HEK293T (cell line): ENCODE data around the gene DARS1.

Experiments
- ELF4 ChIP-seq: fragments of 450-650 bp; IDR thresholded peaks from 2 replicates; pipeline ENCODE4 v1.6.1; 2017; ENCODE audit warnings: antibody characterized with exemption
- SP1 ChIP-seq: fragments of 450-650 bp; IDR thresholded peaks from 2 replicates; pipeline ENCODE4 v1.6.1; 2017
- ZNF384 ChIP-seq: fragments of 450-650 bp; IDR thresholded peaks from 2 replicates; pipeline ENCODE4 v1.6.1; 2016

DNA sequence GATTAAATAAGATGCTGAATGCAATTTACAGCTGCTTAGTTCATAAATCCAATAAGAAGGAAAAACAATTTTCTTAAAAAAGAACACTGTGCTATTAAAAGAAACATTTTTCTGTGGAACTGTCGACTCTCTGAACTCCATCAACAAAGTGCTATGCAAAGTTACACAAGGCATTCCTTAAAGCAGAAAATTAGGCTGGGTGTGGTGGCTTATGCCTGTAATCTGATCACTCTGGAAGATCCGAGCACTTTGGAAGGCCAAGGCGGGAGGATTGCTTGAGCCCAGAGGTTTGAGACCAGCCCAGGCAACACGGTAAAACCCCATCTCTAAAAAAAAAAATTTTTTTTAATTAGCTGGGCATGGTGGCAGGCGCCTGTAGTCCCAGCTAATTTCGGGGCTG, 122.2 kb downstream of the DARS1 start:
- TF ChIP-seq ELF4: no peak
- no peak for TF ChIP-seq ZNF384
- no peak for TF ChIP-seq SP1
